ENCODE results near the gene AUNIP. TPM values are rescaled to one million over a fixed set of nuclear protein-coding genes. Genes with fewer than 3 reads are reported as not detected.
"Not testable (repeated sequence)": the region's sequence is repeated elsewhere in the genome, so short reads cannot be mapped to it uniquely, and the experiment has no call there.

The AUNIP gene
- total RNA-seq, 2 donors from 2014 or later: 0.32 to 4.3 TPM

GRCh38 chr1:25847929-25848328 is 11.3 kb downstream of the AUNIP start:
- intact Hi-C loops (cut with DNase I): no loop called here
- DNase-seq (ENCODE audit: low spot score): no peak
- 83% methylated on average over 4 of the region's 4 CpGs for WGBS
- Histone ChIP-seq H3K4me3 (no peak overlapping the region), H3K27ac (no peak overlapping the region), H3K9me3 (no peaks in the 10 kb centered on the region), H3K4me1 (replicated peaks) (no peaks in the 10 kb centered on the region), H3K36me3 (no peaks in the 10 kb centered on the region), H3K27me3 (replicated peaks; ENCODE audit: insufficient read depth) (no peaks in the 10 kb centered on the region)
- no peak for TF ChIP-seq POLR2A (IDR thresholded peaks at IDR 0.05)
- no peak for TF ChIP-seq CTCF (IDR thresholded peaks at IDR 0.05)
- TF ChIP-seq POLR2AphosphoS5 (IDR thresholded peaks at IDR 0.05): no peak

- DNase-seq (ENCODE audit: low spot score): no peak
- H3K27ac ChIP-seq: no peak overlapping the region
- H3K9me3 ChIP-seq: no peaks in the 10 kb centered on the region
- H3K4me3 ChIP-seq: no peak overlapping the region
- intact Hi-C loops (cut with DNase I): no loop called here
- H3K4me1 ChIP-seq (replicated peaks): no peaks in the 10 kb centered on the region
- TF ChIP-seq POLR2A (IDR thresholded peaks at IDR 0.05) (no peak), CTCF (IDR thresholded peaks at IDR 0.05) (no peak), POLR2AphosphoS5 (IDR thresholded peaks at IDR 0.05) (no peak)
- no peaks in the 10 kb centered on the region for H3K36me3 ChIP-seq
- 82% methylated on average over 5 of the region's 5 CpGs for WGBS
- no peaks in the 10 kb centered on the region for H3K27me3 ChIP-seq (replicated peaks; ENCODE audit: insufficient read depth)
Observed at GRCh38 chr1:25845664-25846063, 13.6 kb downstream of the AUNIP start.

DNA sequence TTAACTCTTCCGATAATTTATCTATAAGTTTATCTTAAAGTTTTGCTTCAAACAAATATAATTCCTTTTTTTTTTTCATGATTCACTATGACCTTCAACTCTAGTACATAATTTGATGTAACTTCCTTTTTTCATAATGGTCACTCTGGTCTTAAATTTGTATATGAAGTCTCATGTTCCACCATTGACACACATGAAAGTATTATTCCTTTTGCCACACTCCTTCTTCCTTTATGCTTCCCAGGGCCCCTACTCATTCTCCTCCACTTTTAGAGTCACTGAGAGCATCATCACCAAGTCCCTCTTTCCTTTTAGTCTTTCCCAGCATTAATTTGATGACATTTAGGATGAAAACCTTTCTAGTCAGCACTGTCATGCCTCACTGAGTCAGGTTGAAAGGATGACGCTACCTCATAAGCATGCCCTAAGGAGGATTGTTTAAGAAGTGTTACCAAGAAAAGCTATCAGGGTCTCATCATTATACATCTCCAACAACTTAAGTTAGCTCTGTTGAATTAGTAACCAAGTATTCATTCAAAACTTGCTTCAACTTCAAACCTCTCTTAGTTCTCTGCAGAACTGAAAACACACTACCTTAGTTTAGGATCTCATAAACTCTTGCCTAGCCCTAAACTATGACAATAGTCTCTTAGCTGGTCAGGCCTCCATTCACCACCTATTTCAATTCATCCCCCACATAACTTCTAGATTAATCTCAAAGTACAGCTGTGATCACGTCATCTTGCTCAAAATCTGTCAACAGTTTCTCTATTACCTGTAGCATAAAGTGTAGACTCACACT is 14.5 kb downstream of the AUNIP start:
- intact Hi-C loops (cut with DNase I): no loop called here
- no peaks in the 10 kb centered on the region for H3K9me3 ChIP-seq
- TF ChIP-seq POLR2AphosphoS5 (IDR thresholded peaks at IDR 0.05): no peak
- no peak for TF ChIP-seq POLR2A (IDR thresholded peaks at IDR 0.05)
- no peak for TF ChIP-seq CTCF (IDR thresholded peaks at IDR 0.05)
- no peaks in the 10 kb centered on the region for H3K4me1 ChIP-seq (replicated peaks)
- H3K4me3 ChIP-seq: no peak overlapping the region
- no peak for DNase-seq (ENCODE audit: low spot score)
- no peak overlapping the region for H3K27ac ChIP-seq
- H3K36me3 ChIP-seq: no peaks in the 10 kb centered on the region
- 93% methylated on average over 3 of the region's 3 CpGs for WGBS
- H3K27me3 ChIP-seq (replicated peaks; ENCODE audit: insufficient read depth): no peaks in the 10 kb centered on the region

DNA sequence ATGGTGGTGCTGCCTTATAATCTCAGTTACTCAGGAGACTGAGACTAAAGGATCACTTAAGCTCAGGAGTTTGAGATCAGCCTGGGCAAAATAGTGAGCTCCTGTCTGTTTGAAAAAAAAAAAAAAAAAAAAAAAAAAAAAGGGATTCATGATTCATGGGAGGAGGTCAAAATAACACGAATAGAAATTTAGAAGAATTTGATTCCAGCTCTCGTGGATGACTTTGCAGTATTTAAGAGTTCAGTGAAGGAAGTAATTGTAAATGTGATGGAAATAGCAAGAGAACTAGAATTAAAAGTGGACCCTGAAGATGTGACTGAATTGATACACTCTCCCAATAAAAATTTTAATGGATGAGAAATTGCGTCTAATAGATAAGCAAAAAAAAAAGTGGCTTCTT is 15.8 kb downstream of the AUNIP start:
- intact Hi-C loops (cut with DNase I): no loop called here
- 87% methylated on average over 3 of the region's 3 CpGs for WGBS

DNA sequence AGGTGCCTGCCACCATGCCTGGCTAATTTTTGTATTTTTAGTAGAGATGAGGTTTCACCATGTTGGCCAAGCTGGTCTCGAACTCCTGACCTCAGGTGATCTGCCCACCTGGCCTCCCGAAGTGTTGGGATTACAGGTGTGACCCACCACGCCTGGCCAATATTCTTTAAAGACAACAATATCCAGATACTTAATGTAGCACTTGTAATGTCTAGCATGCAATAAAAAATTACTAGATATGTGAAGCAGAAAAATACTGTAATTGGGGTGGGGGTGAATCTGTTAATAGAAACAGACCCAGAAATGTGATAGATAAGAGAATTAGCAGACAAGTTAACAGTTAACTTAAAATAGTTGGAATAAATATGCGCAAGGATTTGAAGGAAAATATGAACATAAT is 19.4 kb downstream of the AUNIP start:
- H3K9me3 ChIP-seq; DNase-seq (ENCODE audit: low spot score); H3K4me1 ChIP-seq (replicated peaks); H3K4me3 ChIP-seq; H3K27ac ChIP-seq; intact Hi-C loops (cut with DNase I); H3K36me3 ChIP-seq; H3K27me3 ChIP-seq (replicated peaks; ENCODE audit: insufficient read depth): not testable (repeated sequence)
- 98% methylated on average over 4 of the region's 4 CpGs for WGBS

More for the DNA sequence above, 15.8 kb downstream of the AUNIP start:
- DNase-seq (ENCODE audit: low spot score): no peak
- Histone ChIP-seq H3K36me3 (no peaks in the 10 kb centered on the region), H3K4me3 (no peak overlapping the region), H3K27me3 (replicated peaks; ENCODE audit: insufficient read depth) (no peaks in the 10 kb centered on the region), H3K9me3 (no peaks in the 10 kb centered on the region), H3K27ac (no peak overlapping the region), H3K4me1 (replicated peaks) (no peaks in the 10 kb centered on the region)
- TF ChIP-seq POLR2A (IDR thresholded peaks at IDR 0.05): no peak

GRCh38 chr1:25837262-25837875 is 21.9 kb downstream of the AUNIP start:
- no peaks in the 10 kb centered on the region for H3K27me3 ChIP-seq (replicated peaks; ENCODE audit: insufficient read depth)
- peak overlapping the region; percentile 39 to 41 for H3K27ac ChIP-seq
- 77% methylated on average over 1 of the region's 1 CpG for WGBS
- H3K9me3 ChIP-seq: no peaks in the 10 kb centered on the region
- no peak overlapping the region for H3K4me3 ChIP-seq
- peaks cover 10% of the 10 kb centered on the region for H3K4me1 ChIP-seq (replicated peaks)
- TF ChIP-seq CTCF (IDR thresholded peaks at IDR 0.05): peak in 3 of 4 experiments; percentile 33 to 69 (median 60)
- TF ChIP-seq POLR2AphosphoS5 (IDR thresholded peaks at IDR 0.05): peak; percentile 53
- no peak for TF ChIP-seq POLR2A (IDR thresholded peaks at IDR 0.05)
- peaks cover 0 to under 1% of the 10 kb centered on the region in 2 donors for H3K36me3 ChIP-seq
- DNase-seq (ENCODE audit: low spot score): no peak
- intact Hi-C loops (cut with DNase I): no loop called here

All from prostate gland (tissue), 2 donors.